HG03558 (cell line): ENCODE measurements around the gene P2RY11.

Experiments
- ATAC-seq: cut with Tn5 transposase; IDR thresholded peaks from one replicate; pipeline ENCODE4 v1.9.1; 2021; ENCODE audit warnings: moderate number of reproducible peaks; ENCODE audit not compliant: unreplicated experiment; ENCODE audit errors: extremely low read depth

Gene P2RY11

GRCh38 chr19:10137751-10138682 is 26.5 kb downstream of the P2RY11 start:
- ATAC-seq, result no peak

- no peak for ATAC-seq
These were observed 27.6 kb downstream of the P2RY11 start for GRCh38 chr19:10138879-10139795.

GRCh38 chr19:10139952-10140351 is 28.5 kb downstream of the P2RY11 start:
- no peak for ATAC-seq

GRCh38 chr19:10141479-10141878 is 30.0 kb downstream of the P2RY11 start:
- ATAC-seq, result no peak

- no peak for ATAC-seq
These were observed 30.5 kb downstream of the P2RY11 start for GRCh38 chr19:10141973-10142372.

GRCh38 chr19:10142701-10143375 is 31.3 kb downstream of the P2RY11 start:
- no peak for ATAC-seq

- no peak for ATAC-seq
These were observed 32.2 kb downstream of the P2RY11 start for GRCh38 chr19:10143681-10144080.

GRCh38 chr19:10144361-10144760 is 32.9 kb downstream of the P2RY11 start:
- ATAC-seq, result no peak

GRCh38 chr19:10145031-10145430 is 33.5 kb downstream of the P2RY11 start:
- no peak for ATAC-seq

GRCh38 chr19:10146142-10146541 is 34.6 kb downstream of the P2RY11 start:
- ATAC-seq, result no peak

GRCh38 chr19:10149427-10149826 is 37.9 kb downstream of the P2RY11 start:
- no peak for ATAC-seq

GRCh38 chr19:10151521-10151920 is 40.0 kb downstream of the P2RY11 start:
- no peak for ATAC-seq

- ATAC-seq, result no peak
These were observed 40.6 kb downstream of the P2RY11 start for GRCh38 chr19:10152100-10152499.

- ATAC-seq, result no peak
These were observed 44.3 kb downstream of the P2RY11 start for GRCh38 chr19:10155839-10156238.

- no peak for ATAC-seq
These were observed 46.6 kb downstream of the P2RY11 start for GRCh38 chr19:10158071-10158470.

- ATAC-seq, result no peak
These were observed 47.0 kb downstream of the P2RY11 start for GRCh38 chr19:10158485-10158884.

GRCh38 chr19:10159610-10160009 is 48.1 kb downstream of the P2RY11 start:
- no peak for ATAC-seq

GRCh38 chr19:10163536-10163935 is 52.0 kb downstream of the P2RY11 start:
- no peak for ATAC-seq
